Panc1 (cell line): Measurements from ENCODE around the gene IFT80. TPM values are rescaled to one million over a fixed set of nuclear protein-coding genes. Genes with fewer than 3 reads are reported as not detected.

Experiments
- ATAC-seq: fragments of 200-7000 bp; cut with Tn5 transposase; 2 replicates; pipeline ENCODE4 v1.9.1; 2020; ENCODE audit warnings: mild to moderate bottlenecking, moderate library complexity
- BruUV-seq: library from RNA; stranded (reverse); fragments of 400-500 nt; replicated peaks from 2 replicates; lab custom pipeline; 2021; lab: Mats Ljungman, UMichigan
- CTCF ChIA-PET: fragments of 300-600 bp; sonication (Branson Sonifier 250); formaldehyde crosslinking; loops from one replicate; lab custom pipeline; 2022; ENCODE audit warnings: antibody characterized with exemption; lab: Charles Lee
- POLR2A ChIA-PET: fragments of 300-600 bp; sonication (Branson Sonifier 250); formaldehyde crosslinking; loops from one replicate; lab custom pipeline; 2022; ENCODE audit warnings: antibody characterized with exemption; lab: Charles Lee
- DNase-seq: peaks from one replicate; pipeline ENCODE4 v3.0.0-alpha.2; 2010; ENCODE audit warnings: low read depth, low spot score
- H3K27ac ChIP-seq: 2 replicates; pipeline ENCODE4 v1.5.1; 2011; ENCODE audit warnings: mild to moderate bottlenecking, low read length, inconsistent platforms
- H3K27me3 ChIP-seq: fragments of 200-500 bp; sonication (Bioruptor generic); 2 replicates; pipeline ENCODE4 v1.6.0; 2014; ENCODE audit warnings: low read length, inconsistent platforms; ENCODE audit not compliant: control insufficient read depth, insufficient read depth
- H3K36me3 ChIP-seq: fragments of 200-500 bp; sonication (Bioruptor generic); 2 replicates; pipeline ENCODE4 v1.5.1; 2014; ENCODE audit warnings: inconsistent platforms, mild to moderate bottlenecking, low read length, moderate library complexity; ENCODE audit not compliant: control insufficient read depth, insufficient read depth
- H3K4me1 ChIP-seq: 2 replicates; pipeline ENCODE4 v1.5.1; 2011; ENCODE audit warnings: inconsistent platforms, mild to moderate bottlenecking, low read length, moderate library complexity; ENCODE audit not compliant: control insufficient read depth, insufficient read depth
- H3K4me3 ChIP-seq, 2 experiments: 2 replicates each; pipeline ENCODE4 v1.5.1; 2011 to 2012; ENCODE audit warnings: low read depth in 2 of 2, low read length in 2 of 2, mild to moderate bottlenecking in 2 of 2, inconsistent platforms in 1 of 2, moderate library complexity in 1 of 2
- H3K9me3 ChIP-seq: fragments of 200-500 bp; sonication (Bioruptor generic); 2 replicates; pipeline ENCODE4 v1.5.1; 2014; ENCODE audit warnings: low read depth, mild to moderate bottlenecking, inconsistent platforms, low read length, moderate library complexity; ENCODE audit not compliant: control insufficient read depth, insufficient read depth
- CTCF ChIP-seq: fragments of 450-650 bp; IDR thresholded peaks from 2 replicates; pipeline ENCODE4 v1.5.1; 2017; ENCODE audit warnings: mild to moderate bottlenecking
- POLR2AphosphoS5 ChIP-seq: IDR thresholded peaks from 2 replicates; pipeline ENCODE4 v1.6.1; 2012; ENCODE audit warnings: mild to moderate bottlenecking, low read depth, low read length, moderate library complexity
- REST ChIP-seq, 2 experiments: IDR thresholded peaks; 2 replicates each; pipeline ENCODE4 v1.6.1; 2011 to 2012; ENCODE audit warnings: low read depth in 2 of 2, control low read depth in 1 of 2, low read length in 1 of 2, mild to moderate bottlenecking in 1 of 2, moderate library complexity in 1 of 2; ENCODE audit not compliant: insufficient read depth in 1 of 2
- SIN3A ChIP-seq: IDR thresholded peaks from 2 replicates; pipeline ENCODE4 v1.6.1; 2012; ENCODE audit warnings: low read depth, mild to moderate bottlenecking, low read length, moderate library complexity, borderline replicate concordance; ENCODE audit not compliant: insufficient read depth
- TCF7L2 ChIP-seq: IDR thresholded peaks from 2 replicates; pipeline ENCODE4 v1.6.1; 2011; ENCODE audit warnings: mild to moderate bottlenecking, low read depth, low read length, inconsistent platforms
- in situ Hi-C: cut with HindIII; loops from 2 replicates; pipeline ENCODE4 v1.10.0; 2016; ENCODE audit warnings: low sequenced_read_pairs, low pct_unique_long_range_greater_than_20kb
- intact Hi-C: fragments of 100-400 bp; cut with micrococcal nuclease; formaldehyde crosslinking; loops from one replicate; pipeline ENCODE4 v1.10.0; 2022; ENCODE audit not compliant: unreplicated experiment
- total RNA-seq: library from RNA; stranded (reverse); gene quantifications from one replicate; pipeline ENCODE4 v1.2.1, GENCODE V29; 2021; ENCODE audit not compliant: unreplicated experiment

The IFT80 gene
- total RNA-seq, 1 experiment from 2014 or later: 35.1 TPM

- Histone ChIP-seq H3K36me3 (peaks cover 8% of the 10 kb centered on the region; the same call in 1 of the 2 replicates), H3K4me3 (no peak overlapping the region), H3K9me3 (no peaks in the 10 kb centered on the region), H3K27ac (no peak overlapping the region), H3K27me3 (no peaks in the 10 kb centered on the region), H3K4me1 (no peaks in the 10 kb centered on the region)
- intact Hi-C loops (no loop called here), in situ Hi-C loops (no loop called here)
- CTCF ChIA-PET: no interaction called here
- no TSS peak for BruUV-seq
- no peak for TF ChIP-seq REST (IDR thresholded peaks at IDR 0.05; ENCODE audit: insufficient read depth in 1 of 2, low read depth in 2 of 2, low read length in 1 of 2)
- no peak for TF ChIP-seq POLR2AphosphoS5
- no peak for TF ChIP-seq TCF7L2
- TF ChIP-seq CTCF: no peak
- TF ChIP-seq SIN3A: no peak
- DNase-seq (no peak), ATAC-seq (no peak)
- POLR2A ChIA-PET: no interaction called here
Measured at GRCh38 chr3:160370987-160371857, 27.8 kb downstream of the IFT80 start.

GRCh38 chr3:160369784-160370183, 29.2 kb downstream of the IFT80 start:
- H3K27ac ChIP-seq: no peak overlapping the region
- ATAC-seq: no peak
- no peaks in the 10 kb centered on the region for H3K4me1 ChIP-seq
- in situ Hi-C loops (no loop called here), intact Hi-C loops (no loop called here)
- ChIA-PET POLR2A (no interaction called here), CTCF (no interaction called here)
- H3K9me3 ChIP-seq: no peaks in the 10 kb centered on the region
- no TSS peak for BruUV-seq
- H3K27me3 ChIP-seq: no peaks in the 10 kb centered on the region
- H3K4me3 ChIP-seq: no peak overlapping the region
- TF ChIP-seq REST (IDR thresholded peaks at IDR 0.05; ENCODE audit: insufficient read depth in 1 of 2, low read depth in 2 of 2, low read length in 1 of 2): no peak
- TF ChIP-seq SIN3A: no peak
- TF ChIP-seq TCF7L2: no peak
- no peak for TF ChIP-seq CTCF
- TF ChIP-seq POLR2AphosphoS5: no peak
- no peak for DNase-seq
- H3K36me3 ChIP-seq: 0 out of 2 replicates have a peak, but pooled peaks cover 1% of the 10 kb centered on the region
